ENCODE results near the gene PFKL. TPM values are rescaled to one million over a fixed set of nuclear protein-coding genes. Genes with fewer than 3 reads are reported as not detected.
A peak's percentile ranks its signal among the peaks of the same experiment; 100 is the strongest.

The PFKL gene
- total RNA-seq, 1 donor from 2014 or later: 129 TPM

DNA sequence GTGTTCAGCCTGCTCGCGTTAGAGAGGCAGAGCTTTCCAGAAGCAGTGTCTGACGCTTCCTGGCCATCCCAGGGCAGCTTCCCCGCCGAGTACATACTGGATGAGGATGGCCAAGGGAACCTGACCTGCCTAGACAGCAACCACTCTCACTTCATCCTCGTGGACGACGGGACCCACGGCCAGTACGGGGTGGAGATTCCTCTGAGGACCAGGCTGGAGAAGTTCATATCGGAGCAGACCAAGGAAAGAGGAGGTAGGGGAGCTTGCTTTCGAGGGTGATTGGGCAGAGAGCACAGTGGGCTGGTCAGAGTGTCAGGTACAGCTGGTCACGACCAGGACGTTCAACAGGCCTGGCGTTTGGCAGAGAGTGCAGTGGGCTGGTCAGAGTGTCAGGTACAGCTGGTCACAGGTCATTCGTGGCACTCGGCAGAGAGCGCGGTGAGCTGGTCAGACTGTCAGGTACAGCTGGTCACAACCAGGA, 75.9 kb downstream of the PFKL start:
- H3K4me1 Mint-ChIP-seq (ENCODE audit: low read depth): no peaks in the 10 kb centered on the region
- no peaks in the 10 kb centered on the region for H3K9me3 Mint-ChIP-seq (ENCODE audit: low read depth)
- H3K4me3 Mint-ChIP-seq (ENCODE audit: unreplicated experiment): no peak overlapping the region
- H3K27me3 Mint-ChIP-seq (ENCODE audit: low read depth): peaks cover 53% of the 10 kb centered on the region
- H3K27ac Mint-ChIP-seq (ENCODE audit: unreplicated experiment): no peak overlapping the region
- no peaks in the 10 kb centered on the region for H3K36me3 Mint-ChIP-seq (ENCODE audit: low read depth)
- TF ChIP-seq, protein P1, sequence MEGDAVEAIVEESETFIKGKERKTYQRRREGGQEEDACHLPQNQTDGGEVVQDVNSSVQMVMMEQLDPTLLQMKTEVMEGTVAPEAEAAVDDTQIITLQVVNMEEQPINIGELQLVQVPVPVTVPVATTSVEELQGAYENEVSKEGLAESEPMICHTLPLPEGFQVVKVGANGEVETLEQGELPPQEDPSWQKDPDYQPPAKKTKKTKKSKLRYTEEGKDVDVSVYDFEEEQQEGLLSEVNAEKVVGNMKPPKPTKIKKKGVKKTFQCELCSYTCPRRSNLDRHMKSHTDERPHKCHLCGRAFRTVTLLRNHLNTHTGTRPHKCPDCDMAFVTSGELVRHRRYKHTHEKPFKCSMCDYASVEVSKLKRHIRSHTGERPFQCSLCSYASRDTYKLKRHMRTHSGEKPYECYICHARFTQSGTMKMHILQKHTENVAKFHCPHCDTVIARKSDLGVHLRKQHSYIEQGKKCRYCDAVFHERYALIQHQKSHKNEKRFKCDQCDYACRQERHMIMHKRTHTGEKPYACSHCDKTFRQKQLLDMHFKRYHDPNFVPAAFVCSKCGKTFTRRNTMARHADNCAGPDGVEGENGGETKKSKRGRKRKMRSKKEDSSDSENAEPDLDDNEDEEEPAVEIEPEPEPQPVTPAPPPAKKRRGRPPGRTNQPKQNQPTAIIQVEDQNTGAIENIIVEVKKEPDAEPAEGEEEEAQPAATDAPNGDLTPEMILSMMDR (IDR thresholded peaks at IDR 0.05): no peak
- peak; percentile 76 for DNase-seq (ENCODE audit: low spot score)

DNA sequence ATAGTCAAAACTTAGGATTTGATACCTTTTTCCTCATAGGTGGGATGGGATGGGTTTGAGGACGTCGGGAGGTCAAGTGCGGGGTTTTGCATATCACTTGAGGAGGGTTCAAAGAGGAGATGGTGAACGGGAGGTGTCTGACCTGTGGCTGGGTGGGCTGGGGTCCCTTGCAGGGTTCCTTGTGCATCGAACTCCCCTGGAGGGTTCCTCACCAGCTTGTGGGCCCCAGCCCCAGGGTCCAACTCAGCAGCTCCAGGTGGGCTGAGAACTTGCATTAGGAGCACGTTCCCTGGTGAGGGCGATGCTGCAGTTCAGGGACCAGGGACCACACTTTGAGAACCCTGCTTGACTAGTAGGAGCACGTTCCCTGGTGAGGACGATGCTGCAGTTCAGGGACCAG, 76.8 kb downstream of the PFKL start:
- DNase-seq (ENCODE audit: low spot score): peak; percentile 63
- Mint-ChIP-seq H3K4me3 (ENCODE audit: unreplicated experiment) (no peak overlapping the region), H3K27me3 (ENCODE audit: low read depth) (peaks cover 53% of the 10 kb centered on the region), H3K4me1 (ENCODE audit: low read depth) (no peaks in the 10 kb centered on the region), H3K27ac (ENCODE audit: unreplicated experiment) (no peak overlapping the region), H3K9me3 (ENCODE audit: low read depth) (no peaks in the 10 kb centered on the region), H3K36me3 (ENCODE audit: low read depth) (no peaks in the 10 kb centered on the region)
- TF ChIP-seq, protein P1 (IDR thresholded peaks at IDR 0.05): no peak

Other genes with a start within 250 kb of the PFKL start
- 0.36 to 2.5 TPM (median 1.9 TPM) in 3 replicates for gene PWP2, start 192.7 kb upstream of the PFKL start, total RNA-seq
- 4.4 to 9.5 TPM (median 4.5 TPM) in 3 replicates for gene GATD3, start 166.4 kb upstream of the PFKL start, total RNA-seq
- 1.3 to 5.2 TPM (median 5.1 TPM) in 3 replicates for gene ICOSLG, start 59.1 kb upstream of the PFKL start, total RNA-seq
- gene DNMT3L, start 38.2 kb upstream of the PFKL start, total RNA-seq: not detected in 3 replicates
- not detected in 3 replicates for gene AIRE, start 14.2 kb upstream of the PFKL start, total RNA-seq
- 14.2 to 19.5 TPM (median 17.7 TPM) in 3 replicates for gene CFAP410, start 39.3 kb downstream of the PFKL start, total RNA-seq
- gene TRPM2, start 53.6 kb downstream of the PFKL start, total RNA-seq: 0.21 to 0.32 TPM in 2 of 3 replicates, not detected in the other
- gene LRRC3, start 155.5 kb downstream of the PFKL start, total RNA-seq: 3.3 to 8.0 TPM (median 7.4 TPM) in 3 replicates
- not detected in 3 replicates for gene KRTAP10-1, start 240.1 kb downstream of the PFKL start, total RNA-seq